GM18907 (cell line): ENCODE measurements around the gene CERS4.
"Not testable (repeated sequence)": the region's sequence is repeated elsewhere in the genome, so short reads cannot be mapped to it uniquely, and the experiment has no call there.

Experiments
- ATAC-seq: cut with Tn5 transposase; IDR thresholded peaks from one replicate; pipeline ENCODE4 v1.9.1; 2021; ENCODE audit warnings: mild to moderate bottlenecking, moderate library complexity; ENCODE audit not compliant: unreplicated experiment

CERS4 gene

GRCh38 chr19:8209462-8210378, 550 bp downstream of the CERS4 start:
- peak; percentile 59 for ATAC-seq

GRCh38 chr19:8210421-8211101, 1.4 kb downstream of the CERS4 start:
- ATAC-seq: no peak

- no peak for ATAC-seq
These were observed 3.0 kb downstream of the CERS4 start for GRCh38 chr19:8212212-8212611.

- no peak for ATAC-seq
These were observed 3.7 kb downstream of the CERS4 start for GRCh38 chr19:8212916-8213315.

- no peak for ATAC-seq
These were observed 4.9 kb downstream of the CERS4 start for GRCh38 chr19:8213827-8214672.

- no peak for ATAC-seq
These were observed 5.6 kb downstream of the CERS4 start for GRCh38 chr19:8214802-8215201.

GRCh38 chr19:8215783-8216182, 6.6 kb downstream of the CERS4 start:
- ATAC-seq: no peak

- no peak for ATAC-seq
These were observed 7.2 kb downstream of the CERS4 start for GRCh38 chr19:8216357-8216756.

GRCh38 chr19:8218127-8218526, 9.0 kb downstream of the CERS4 start:
- ATAC-seq: not testable (repeated sequence)

- ATAC-seq: no peak
These were observed 11.3 kb downstream of the CERS4 start for GRCh38 chr19:8220481-8220880.

- ATAC-seq: no peak
These were observed 12.0 kb downstream of the CERS4 start for GRCh38 chr19:8221161-8221560.

GRCh38 chr19:8223442-8223841, 14.3 kb downstream of the CERS4 start:
- ATAC-seq: not testable (repeated sequence)

- ATAC-seq: no peak
These were observed 15.4 kb downstream of the CERS4 start for GRCh38 chr19:8224394-8225145.

GRCh38 chr19:8231073-8231604, 22.0 kb downstream of the CERS4 start:
- no peak for ATAC-seq

GRCh38 chr19:8233370-8233769, 24.2 kb downstream of the CERS4 start:
- ATAC-seq: no peak

- no peak for ATAC-seq
These were observed 27.9 kb downstream of the CERS4 start for GRCh38 chr19:8237026-8237425.

GRCh38 chr19:8238251-8238650, 29.1 kb downstream of the CERS4 start:
- no peak for ATAC-seq

GRCh38 chr19:8239528-8240273, 30.5 kb downstream of the CERS4 start:
- ATAC-seq: peak; percentile 26
